Cardiac muscle cell (in vitro differentiated cells and primary cell): ENCODE measurements around the gene IQSEC3. TPM values are rescaled to one million over a fixed set of nuclear protein-coding genes. Genes with fewer than 3 reads are reported as not detected.

Experiments used
- DNase-seq, 2 donors: peaks; one replicate each; pipeline versions ENCODE4 v3.0.0 to v3.0.0-alpha.2; 2010 to 2017; ENCODE audit warnings: low read depth in 1 of 2, low spot score in 1 of 2
- H3K27ac ChIP-seq: fragments of 200-600 bp; sonication (generic); 2 replicates; pipeline ENCODE4 v1.5.1; 2016
- H3K27me3 ChIP-seq: fragments of 200-600 bp; sonication (generic); 2 replicates; pipeline ENCODE4 v1.6.0; 2016; ENCODE audit warnings: control low read depth
- H3K36me3 ChIP-seq: fragments of 200-600 bp; sonication (generic); 2 replicates; pipeline ENCODE4 v1.5.1; 2016; ENCODE audit warnings: control low read depth
- H3K4me1 ChIP-seq: fragments of 200-600 bp; sonication (generic); 2 replicates; pipeline ENCODE4 v1.8.1; 2017; ENCODE audit warnings: low read depth, mild to moderate bottlenecking, mixed run types
- H3K4me3 ChIP-seq: fragments of 200-600 bp; sonication (generic); 2 replicates; pipeline ENCODE4 v1.5.1; 2016; ENCODE audit warnings: mild to moderate bottlenecking
- H3K9me3 ChIP-seq: fragments of 200-600 bp; sonication (generic); 2 replicates; pipeline ENCODE4 v1.5.1; 2017; ENCODE audit warnings: low read depth, mild to moderate bottlenecking, control low read depth
- CTCF ChIP-seq: IDR thresholded peaks from 2 replicates; pipeline ENCODE4 v1.5.1; 2012; ENCODE audit warnings: low read depth, mild to moderate bottlenecking, low read length
- polyA plus RNA-seq: library from polyadenylated mRNA; unstranded; fragments of >200 nt; fragmentation: Nextera tagmentation; extraction: Ambion mirVana; gene quantifications from 2 replicates; pipeline ENCODE4 v1.2.1, GENCODE V29; 2016
- total RNA-seq: library from RNA; depleted of rRNA; stranded (reverse); fragments of >200 nt; gene quantifications from 2 replicates; pipeline ENCODE4 v1.2.3, GENCODE V29; 2016

The IQSEC3 gene
- total and polyA plus RNA-seq, 2 experiments from 2014 or later, result 0.42 to 2.7 TPM

GRCh38 chr12:153080-153746, 86.6 kb downstream of the IQSEC3 start:
- Histone ChIP-seq H3K9me3 (no peaks in the 10 kb centered on the region), H3K4me3 (no peak overlapping the region)

GRCh38 chr12:154058-154457, 87.5 kb downstream of the IQSEC3 start:
- H3K36me3 ChIP-seq, result no peaks in the 10 kb centered on the region
- no peaks in the 10 kb centered on the region for H3K9me3 ChIP-seq
- no peaks in the 10 kb centered on the region for H3K4me1 ChIP-seq
- DNase-seq, result no peak
- no peaks in the 10 kb centered on the region for H3K27me3 ChIP-seq
- H3K4me3 ChIP-seq, result no peak overlapping the region
- no peak overlapping the region for H3K27ac ChIP-seq
- TF ChIP-seq CTCF, result no peak

More at GRCh38 chr12:153080-153746, 86.6 kb downstream of the IQSEC3 start:
- Histone ChIP-seq H3K4me1 (no peaks in the 10 kb centered on the region), H3K36me3 (no peaks in the 10 kb centered on the region), H3K27ac (no peak overlapping the region), H3K27me3 (no peaks in the 10 kb centered on the region)
- peak; percentile 60 to 82 for DNase-seq
- TF ChIP-seq CTCF, result peak; percentile 85

- no peak for TF ChIP-seq CTCF
- Histone ChIP-seq H3K9me3 (no peaks in the 10 kb centered on the region), H3K27me3 (no peaks in the 10 kb centered on the region), H3K4me3 (no peak overlapping the region), H3K27ac (no peak overlapping the region), H3K4me1 (no peaks in the 10 kb centered on the region), H3K36me3 (no peaks in the 10 kb centered on the region)
- DNase-seq, result no peak
These were observed 88.4 kb downstream of the IQSEC3 start for GRCh38 chr12:155006-155405.

GRCh38 chr12:155646-156045, 89.1 kb downstream of the IQSEC3 start:
- H3K27ac ChIP-seq, result no peak overlapping the region
- no peaks in the 10 kb centered on the region for H3K36me3 ChIP-seq
- H3K4me1 ChIP-seq, result no peaks in the 10 kb centered on the region
- H3K9me3 ChIP-seq, result no peaks in the 10 kb centered on the region
- DNase-seq, result no peak
- H3K27me3 ChIP-seq, result no peaks in the 10 kb centered on the region
- TF ChIP-seq CTCF, result no peak
- no peak overlapping the region for H3K4me3 ChIP-seq

GRCh38 chr12:156945-157344, 90.4 kb downstream of the IQSEC3 start:
- Histone ChIP-seq H3K27ac (no peak overlapping the region), H3K27me3 (no peaks in the 10 kb centered on the region), H3K36me3 (no peaks in the 10 kb centered on the region), H3K4me3 (no peak overlapping the region), H3K4me1 (no peaks in the 10 kb centered on the region), H3K9me3 (no peaks in the 10 kb centered on the region)
- no peak for DNase-seq
- no peak for TF ChIP-seq CTCF
